Esophagus squamous epithelium (tissue), 5 donors: ENCODE data around the gene ARF5. TPM values are rescaled to one million over a fixed set of nuclear protein-coding genes. Genes with fewer than 3 reads are reported as not detected.

Experiments used
- DNase-seq: peaks from one replicate; lab custom pipeline; 2025; lab: John Stamatoyannopoulos, UW
- H3K27ac ChIP-seq, 4 donors: fragments of 200-600 bp; sonication (generic); one replicate each; pipeline ENCODE4 v1.5.1; 2016 to 2019; ENCODE audit warnings: mild to moderate bottlenecking in 1 of 4
- H3K27me3 ChIP-seq, 4 donors: fragments of 200-600 bp; sonication (generic); 1 replicate in 3 of 4; 2 replicates in 1 of 4; pipeline versions ENCODE4 v1.5.1 to v1.6.0; 2017 to 2021; ENCODE audit warnings: antibody characterized with exemption in 1 of 4
- H3K36me3 ChIP-seq, 3 donors: fragments of 200-600 bp; sonication (generic); one replicate each; pipeline ENCODE4 v1.5.1; 2016 to 2019
- H3K4me1 ChIP-seq, 3 donors: fragments of 200-600 bp; sonication (generic); one replicate each; pipeline ENCODE4 v1.5.1; 2017 to 2019
- H3K4me3 ChIP-seq, 4 donors: fragments of 200-600 bp; sonication (generic); 1 replicate in 3 of 4; 2 replicates in 1 of 4; pipeline ENCODE4 v1.5.1; 2016 to 2019; ENCODE audit warnings: mild to moderate bottlenecking in 2 of 4, moderate library complexity in 1 of 4
- H3K9me3 ChIP-seq, 3 donors: fragments of 200-600 bp; sonication (generic); one replicate each; pipeline ENCODE4 v1.5.1; 2016 to 2019
- CTCF ChIP-seq, 6 experiments: fragments of 450-650 bp in 4 of 6; fragments of 200-600 bp in 2 of 6; sonication (generic) in 2 of 6; IDR thresholded peaks; one replicate each; pipeline ENCODE4 v1.5.1; 2016 to 2019; ENCODE audit warnings: antibody characterized with exemption in 6 of 6, mild to moderate bottlenecking in 4 of 6, moderate library complexity in 4 of 6
- POLR2A ChIP-seq, 4 donors: fragments of 450-650 bp; IDR thresholded peaks; one replicate each; pipeline ENCODE4 v1.6.1; 2017; ENCODE audit warnings: antibody characterized with exemption in 4 of 4, mild to moderate bottlenecking in 4 of 4, moderate library complexity in 3 of 4
- WGBS, 2 donors: methylation state at CpG; one replicate each; pipeline ENCODE4 v1.1.5; 2018; 5-methylcytosine and 5-hydroxymethylcytosine counted together
- intact Hi-C: fragments of 100-400 bp; cut with DNase I; formaldehyde crosslinking; loops from one replicate; pipeline ENCODE4 v1.15.0; 2022
- total RNA-seq, 4 donors: library from RNA; depleted of rRNA; stranded (reverse); fragments of >200 nt; gene quantifications; one replicate each; pipeline ENCODE4 v1.1.0, GENCODE V29; 2016
- donor health status: DM: yes; HTN: yes; CAD: no.

The ARF5 gene
- total RNA-seq, 4 donors from 2014 or later = 169 to 260 (median 209) TPM

DNA sequence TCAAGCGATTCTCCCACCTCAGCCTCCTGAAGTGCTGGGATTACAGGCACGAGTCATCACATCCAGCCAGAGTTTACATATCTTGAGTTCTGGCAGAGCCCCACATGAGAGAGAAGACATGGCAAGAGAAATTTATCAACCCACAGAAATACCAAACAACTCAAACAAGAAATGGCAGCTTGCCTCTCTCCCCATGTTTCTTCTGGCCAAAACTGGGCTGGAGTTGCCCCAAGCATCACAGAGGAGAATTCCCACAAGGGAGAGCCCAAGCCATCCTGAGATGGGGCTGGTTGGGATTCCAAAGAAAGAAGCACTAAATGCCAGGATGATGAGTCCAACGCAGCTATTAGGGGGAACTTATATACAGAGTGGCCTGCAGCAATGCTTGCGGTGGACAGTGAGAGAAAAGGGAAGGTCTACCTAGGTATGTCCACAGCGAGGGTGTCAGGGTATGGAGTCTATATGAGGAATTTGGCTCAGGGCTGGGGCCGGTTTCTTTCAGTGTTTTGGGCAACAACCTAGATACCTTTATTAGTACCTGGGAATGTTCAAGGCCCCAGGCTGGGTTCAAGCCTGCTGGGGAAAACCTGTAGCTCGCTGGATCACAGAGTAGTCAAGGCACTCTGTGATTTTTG lies 44.2 kb downstream of the ARF5 start:
- Histone ChIP-seq H3K4me3 (no peak overlapping the region), H3K27ac (no peak overlapping the region), H3K9me3 (no peaks in the 10 kb centered on the region), H3K36me3 (no peaks in the 10 kb centered on the region), H3K4me1 (no peaks in the 10 kb centered on the region), H3K27me3 (peaks cover 0 to 35% (median 0%) of the 10 kb centered on the region in 4 donors)
- intact Hi-C loops = no loop called here
- no peak for DNase-seq
- WGBS, 2 donors = 74 to 75% methylated on average over 7 of the region's 7 CpGs
- TF ChIP-seq POLR2A (IDR thresholded peaks at IDR 0.05) = no peak
- TF ChIP-seq CTCF (IDR thresholded peaks at IDR 0.05) = no peak

- intact Hi-C loops = no loop called here
- TF ChIP-seq POLR2A (IDR thresholded peaks at IDR 0.05) (no peak), CTCF (IDR thresholded peaks at IDR 0.05) (no peak)
- H3K27me3 ChIP-seq = peaks cover 0 to 42% (median 0%) of the 10 kb centered on the region in 4 donors
Observed at GRCh38 chr7:127635659-127636285, 47.6 kb downstream of the ARF5 start.

DNA sequence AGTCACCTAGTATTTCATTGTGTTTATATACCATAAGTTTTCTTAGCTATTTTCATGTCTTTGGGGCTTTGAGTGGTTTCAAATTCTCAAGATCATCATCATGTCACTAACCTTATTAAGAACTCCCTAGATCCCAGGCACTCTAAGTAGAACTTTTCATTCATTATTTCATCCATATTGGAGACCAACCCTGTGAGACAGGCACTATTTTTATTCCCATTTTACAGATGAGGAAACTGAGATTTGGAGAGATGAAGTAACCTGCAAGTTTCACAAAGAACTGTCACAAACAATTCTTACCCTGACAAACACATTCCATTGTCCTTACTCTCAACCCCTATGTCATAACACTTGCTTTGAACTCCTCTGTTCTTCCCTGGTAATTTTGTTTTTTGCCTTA lies 50.0 kb downstream of the ARF5 start:
- Histone ChIP-seq H3K27ac (no peak overlapping the region), H3K9me3 (no peaks in the 10 kb centered on the region), H3K4me3 (no peak overlapping the region), H3K27me3 (peaks cover 0 to 27% (median 0%) of the 10 kb centered on the region in 4 donors), H3K36me3 (no peaks in the 10 kb centered on the region), H3K4me1 (no peaks in the 10 kb centered on the region)
- intact Hi-C loops = no loop called here
- DNase-seq = no peak
- TF ChIP-seq CTCF (IDR thresholded peaks at IDR 0.05) (no peak), POLR2A (IDR thresholded peaks at IDR 0.05) (no peak)

More at GRCh38 chr7:127635659-127636285, 47.6 kb downstream of the ARF5 start:
- H3K9me3 ChIP-seq = no peaks in the 10 kb centered on the region
- no peaks in the 10 kb centered on the region for H3K36me3 ChIP-seq
- no peak for DNase-seq
- no peaks in the 10 kb centered on the region for H3K4me1 ChIP-seq
- WGBS, 2 donors = 34 to 53% methylated on average over 3 of the region's 3 CpGs
- no peak overlapping the region for H3K4me3 ChIP-seq
- no peak overlapping the region for H3K27ac ChIP-seq

Other genes with a start within 250 kb of the ARF5 start
- 10 to 100 TPM; 21.1 to 27.8 (median 24.2) TPM for gene ZNF800, start 195.7 kb upstream of the ARF5 start, total RNA-seq
- 10 to 100 TPM; 13.5 to 17.3 (median 14.9) TPM for gene GCC1, start 2.8 kb upstream of the ARF5 start, total RNA-seq
- gene FSCN3, start 5.3 kb downstream of the ARF5 start, total RNA-seq = 1 to 10 TPM in 3 of 4 donors, not detected in 1; 1.1 to 3.1 (median 2.9) TPM
- not detected for gene PAX4, start 29.7 kb downstream of the ARF5 start, total RNA-seq
- 10 to 100 TPM; 84.2 to 98.8 (median 93.4) TPM for gene SND1, start 63.8 kb downstream of the ARF5 start, total RNA-seq